ENCODE results near the gene CPXM2. TPM values are rescaled to one million over a fixed set of nuclear protein-coding genes. Genes with fewer than 3 reads are reported as not detected.

CPXM2 gene
- total and polyA plus RNA-seq, 2 donors (not counting 1 experiment from before 2014, with no cell fraction given), result 3.1 to 48.1 TPM

GRCh38 chr10:123743441-123744223 is 148.0 kb downstream of the CPXM2 start:
- Histone ChIP-seq H3K4me3 (replicated peaks in 1 of 4; ENCODE audit: control extremely low read depth in 1 of 4, insufficient read depth in 1 of 4, low read depth in 3 of 4, low read length in 4 of 4) (no peak overlapping the region), H3K9me3 (ENCODE audit: control insufficient read depth, insufficient read depth, low read depth, low read length) (no peaks in the 10 kb centered on the region), H3K27ac (ENCODE audit: insufficient read depth, low read length) (no peak overlapping the region), H4K20me1 (ENCODE audit: control insufficient read depth, extremely low read depth, insufficient read depth, low read length) (no peaks in the 10 kb centered on the region), H3K9ac (ENCODE audit: insufficient read depth, low read length) (no peak overlapping the region), H3K4me2 (ENCODE audit: extremely low read depth, insufficient read depth, low read length) (no peak overlapping the region), H3K36me3 (ENCODE audit: control insufficient read depth, insufficient read depth, low read length) (no peaks in the 10 kb centered on the region), H3K79me2 (ENCODE audit: control insufficient read depth, insufficient read depth, low read length) (no peaks in the 10 kb centered on the region), H2AFZ (ENCODE audit: low read length) (no peak overlapping the region), H3K4me1 (ENCODE audit: control insufficient read depth, extremely low read depth, insufficient read depth, low read length) (no peaks in the 10 kb centered on the region), H3K27me3 (ENCODE audit: control insufficient read depth, insufficient read depth, low read length) (no peaks in the 10 kb centered on the region)
- TF ChIP-seq CTCF (conservative IDR thresholded peaks at IDR 0.05 in 1 of 2, IDR thresholded peaks at IDR 0.05 in 1 of 2; ENCODE audit: low read depth in 1 of 2, low read length in 2 of 2), result no peak
- DNase-seq (ENCODE audit: low read depth in 2 of 2), result no peak

- Histone ChIP-seq H3K4me3 (replicated peaks in 1 of 4; ENCODE audit: control extremely low read depth in 1 of 4, insufficient read depth in 1 of 4, low read depth in 3 of 4, low read length in 4 of 4) (no peak overlapping the region), H3K79me2 (ENCODE audit: control insufficient read depth, insufficient read depth, low read length) (no peaks in the 10 kb centered on the region), H3K9me3 (ENCODE audit: control insufficient read depth, insufficient read depth, low read depth, low read length) (no peaks in the 10 kb centered on the region), H3K27me3 (ENCODE audit: control insufficient read depth, insufficient read depth, low read length) (no peaks in the 10 kb centered on the region), H3K4me2 (ENCODE audit: extremely low read depth, insufficient read depth, low read length) (no peak overlapping the region), H3K36me3 (ENCODE audit: control insufficient read depth, insufficient read depth, low read length) (no peaks in the 10 kb centered on the region), H3K27ac (ENCODE audit: insufficient read depth, low read length) (no peak overlapping the region), H3K9ac (ENCODE audit: insufficient read depth, low read length) (no peak overlapping the region), H3K4me1 (ENCODE audit: control insufficient read depth, extremely low read depth, insufficient read depth, low read length) (no peaks in the 10 kb centered on the region), H2AFZ (ENCODE audit: low read length) (no peak overlapping the region), H4K20me1 (ENCODE audit: control insufficient read depth, extremely low read depth, insufficient read depth, low read length) (no peaks in the 10 kb centered on the region)
- no peak for DNase-seq (ENCODE audit: low read depth in 2 of 2)
- TF ChIP-seq CTCF (conservative IDR thresholded peaks at IDR 0.05 in 1 of 2, IDR thresholded peaks at IDR 0.05 in 1 of 2; ENCODE audit: low read depth in 1 of 2, low read length in 2 of 2) (no peak), EZH2 (IDR thresholded peaks at IDR 0.05; ENCODE audit: low read length, missing control alignments) (no peak)
Observed at GRCh38 chr10:123742751-123743440, 148.7 kb downstream of the CPXM2 start.

- Histone ChIP-seq H3K27me3 (ENCODE audit: control insufficient read depth, insufficient read depth, low read length) (no peaks in the 10 kb centered on the region), H3K9me3 (ENCODE audit: control insufficient read depth, insufficient read depth, low read depth, low read length) (no peaks in the 10 kb centered on the region), H3K4me1 (ENCODE audit: control insufficient read depth, extremely low read depth, insufficient read depth, low read length) (no peaks in the 10 kb centered on the region), H4K20me1 (ENCODE audit: control insufficient read depth, extremely low read depth, insufficient read depth, low read length) (no peaks in the 10 kb centered on the region), H3K36me3 (ENCODE audit: control insufficient read depth, insufficient read depth, low read length) (no peaks in the 10 kb centered on the region), H3K9ac (ENCODE audit: insufficient read depth, low read length) (no peak overlapping the region), H3K4me3 (replicated peaks in 1 of 4; ENCODE audit: control extremely low read depth in 1 of 4, insufficient read depth in 1 of 4, low read depth in 3 of 4, low read length in 4 of 4) (no peak overlapping the region), H3K79me2 (ENCODE audit: control insufficient read depth, insufficient read depth, low read length) (no peaks in the 10 kb centered on the region), H3K4me2 (ENCODE audit: extremely low read depth, insufficient read depth, low read length) (no peak overlapping the region), H2AFZ (ENCODE audit: low read length) (no peak overlapping the region), H3K27ac (ENCODE audit: insufficient read depth, low read length) (no peak overlapping the region)
- DNase-seq (ENCODE audit: low read depth in 2 of 2), result no peak
- TF ChIP-seq CTCF (conservative IDR thresholded peaks at IDR 0.05 in 1 of 2, IDR thresholded peaks at IDR 0.05 in 1 of 2; ENCODE audit: low read depth in 1 of 2, low read length in 2 of 2) (no peak), EZH2 (IDR thresholded peaks at IDR 0.05; ENCODE audit: low read length, missing control alignments) (no peak)
Observed at GRCh38 chr10:123741711-123742110, 149.9 kb downstream of the CPXM2 start.
